HG03571 (cell line): ENCODE results near the gene CPLX3.

Experiments used
- ATAC-seq: cut with Tn5 transposase; IDR thresholded peaks from one replicate; pipeline ENCODE4 v1.9.1; 2021; ENCODE audit not compliant: unreplicated experiment

CPLX3 gene

GRCh38 chr15:74869726-74870407, 43.4 kb downstream of the CPLX3 start:
- ATAC-seq: peak; percentile 42

- ATAC-seq: no peak
These were observed 44.2 kb downstream of the CPLX3 start for GRCh38 chr15:74870436-74871215.

- ATAC-seq: no peak
These were observed 46.2 kb downstream of the CPLX3 start for GRCh38 chr15:74872702-74873035.

GRCh38 chr15:74873036-74873755, 46.8 kb downstream of the CPLX3 start, which contains the start of gene SCAMP2:
SCAMP2 (minus strand) TSS chr15:74873365; CDS start chr15:74873255, 110 bp downstream.
- peak; percentile 80 for ATAC-seq

DNA sequence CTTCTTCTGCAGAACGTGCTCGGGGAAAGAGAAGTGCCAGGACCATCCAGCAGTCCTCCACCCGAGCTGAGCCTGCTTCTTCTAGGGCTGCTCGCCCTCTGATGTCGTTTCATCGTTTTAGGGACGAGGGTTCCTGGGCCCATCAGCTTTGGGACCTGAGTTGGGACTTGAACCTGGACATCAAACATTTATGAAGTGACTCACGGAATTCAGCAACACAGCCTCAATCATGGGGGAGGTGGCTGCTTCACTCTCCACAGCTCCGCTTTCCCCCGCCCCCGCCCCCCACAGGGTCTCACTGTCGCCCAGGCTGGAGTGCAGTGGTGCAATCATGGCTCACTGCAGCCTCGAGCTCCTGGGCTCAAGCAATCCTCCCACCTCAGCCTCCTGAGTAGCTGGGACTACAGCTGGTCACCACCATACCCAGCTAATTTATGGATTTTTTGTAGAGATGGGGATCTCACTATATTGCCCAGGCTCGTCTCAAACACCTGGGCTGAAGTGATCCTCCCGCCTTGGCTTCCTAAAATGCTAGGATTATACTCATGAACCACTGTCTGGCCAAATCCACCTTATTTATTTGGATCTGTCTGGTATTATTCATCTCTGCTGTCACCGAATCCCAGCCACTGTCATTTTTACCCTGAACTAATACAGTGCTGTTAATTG, 47.5 kb downstream of the CPLX3 start:
- ATAC-seq: no peak

GRCh38 chr15:74878273-74878672, 51.8 kb downstream of the CPLX3 start:
- no peak for ATAC-seq
